ENCODE data around the gene TET3. TPM values are rescaled to one million over a fixed set of nuclear protein-coding genes. Genes with fewer than 3 reads are reported as not detected.
"Not testable (repeated sequence)": the region's sequence is repeated elsewhere in the genome, so short reads cannot be mapped to it uniquely, and the experiment has no call there.

The TET3 gene
- 10 to 100 TPM; 19.3 to 26.9 (median 22.0) TPM for polyA plus RNA-seq (ENCODE audit: insufficient read length in 4 of 4)

- no peak for DNase-seq (ENCODE audit: low read depth in 4 of 4, low spot score in 2 of 4)
Measured at GRCh38 chr2:73984203-73984921, at the start of gene TET3. TET3 (plus strand) TSS chr2:73984910; CDS start chr2:73986404, 1,494 bp downstream.

- no peak for DNase-seq (ENCODE audit: low read depth in 4 of 4, low spot score in 2 of 4)
Measured at GRCh38 chr2:73935641-73936040, 49.1 kb upstream of the TET3 start.

- DNase-seq (ENCODE audit: low read depth in 4 of 4, low spot score in 2 of 4) = no peak
Measured at GRCh38 chr2:73937103-73937885, 47.4 kb upstream of the TET3 start.

- DNase-seq (ENCODE audit: low read depth in 4 of 4, low spot score in 2 of 4) = no peak
Measured at GRCh38 chr2:73937899-73938298, 46.8 kb upstream of the TET3 start.

- DNase-seq (ENCODE audit: low read depth in 4 of 4, low spot score in 2 of 4) = no peak
Measured at GRCh38 chr2:73938718-73939352, 45.9 kb upstream of the TET3 start.

GRCh38 chr2:73939419-73939818, 45.3 kb upstream of the TET3 start:
- no peak for DNase-seq (ENCODE audit: low read depth in 4 of 4, low spot score in 2 of 4)

GRCh38 chr2:73940066-73940465, 44.6 kb upstream of the TET3 start:
- not testable (repeated sequence) for DNase-seq (ENCODE audit: low read depth in 4 of 4, low spot score in 2 of 4)

GRCh38 chr2:73942664-73943063, 42.0 kb upstream of the TET3 start:
- DNase-seq (ENCODE audit: low read depth in 4 of 4, low spot score in 2 of 4) = no peak

- no peak for DNase-seq (ENCODE audit: low read depth in 4 of 4, low spot score in 2 of 4)
Measured at GRCh38 chr2:73944714-73945113, 40.0 kb upstream of the TET3 start.

- no peak for DNase-seq (ENCODE audit: low read depth in 4 of 4, low spot score in 2 of 4)
Measured at GRCh38 chr2:73946215-73946614, 38.5 kb upstream of the TET3 start.

GRCh38 chr2:73946666-73947065, 38.0 kb upstream of the TET3 start:
- DNase-seq (ENCODE audit: low read depth in 4 of 4, low spot score in 2 of 4) = no peak

GRCh38 chr2:73947412-73948018, 37.2 kb upstream of the TET3 start:
- DNase-seq (ENCODE audit: low read depth in 4 of 4, low spot score in 2 of 4) = no peak

- no peak for DNase-seq (ENCODE audit: low read depth in 4 of 4, low spot score in 2 of 4)
Measured at GRCh38 chr2:73949802-73950201, 34.9 kb upstream of the TET3 start.

- no peak for DNase-seq (ENCODE audit: low read depth in 4 of 4, low spot score in 2 of 4)
Measured at GRCh38 chr2:73952499-73953446, 31.9 kb upstream of the TET3 start.

- DNase-seq (ENCODE audit: low read depth in 4 of 4, low spot score in 2 of 4) = no peak
Measured at GRCh38 chr2:73956218-73956865, 28.4 kb upstream of the TET3 start.

- no peak for DNase-seq (ENCODE audit: low read depth in 4 of 4, low spot score in 2 of 4)
Measured at GRCh38 chr2:73961274-73961673, 23.4 kb upstream of the TET3 start.

GRCh38 chr2:73961823-73962615, 22.7 kb upstream of the TET3 start:
- no peak for DNase-seq (ENCODE audit: low read depth in 4 of 4, low spot score in 2 of 4)

- no peak for DNase-seq (ENCODE audit: low read depth in 4 of 4, low spot score in 2 of 4)
Measured at GRCh38 chr2:73962798-73963197, 21.9 kb upstream of the TET3 start.
